CD8-positive, alpha-beta memory T cell (primary cell): ENCODE measurements around the gene BIK. TPM values are rescaled to one million over a fixed set of nuclear protein-coding genes. Genes with fewer than 3 reads are reported as not detected.
A peak's percentile ranks its signal among the peaks of the same experiment; 100 is the strongest.

Experiments
- CTCF ChIA-PET: fragments of 350-600 bp; sonication (Branson Sonifier 250); formaldehyde crosslinking; loops from one replicate; lab custom pipeline; 2021; ENCODE audit warnings: antibody characterized with exemption; lab: Charles Lee
- POLR2A ChIA-PET: fragments of 350-600 bp; sonication (Branson Sonifier 250); formaldehyde crosslinking; loops from one replicate; lab custom pipeline; 2021; ENCODE audit warnings: antibody characterized with exemption; lab: Charles Lee
- DNase-seq, 5 donors: peaks; one replicate each; pipeline versions ENCODE4 v3.0.0 to v3.0.0-alpha.2; 2020 to 2022; ENCODE audit warnings: mixed read lengths in 1 of 5
- H3K27ac ChIP-seq: one replicate; pipeline ENCODE4 v1.7.0; 2013; ENCODE audit warnings: low read depth, mild to moderate bottlenecking, low read length, moderate library complexity
- H3K27me3 ChIP-seq: 2 replicates; pipeline ENCODE4 v1.7.0; 2013; ENCODE audit warnings: low read length, mild to moderate bottlenecking; ENCODE audit not compliant: insufficient read depth, poor library complexity, severe bottlenecking
- H3K36me3 ChIP-seq: 2 replicates; pipeline ENCODE4 v1.7.0; 2013; ENCODE audit warnings: mild to moderate bottlenecking, low read length, moderate library complexity; ENCODE audit not compliant: insufficient read depth
- H3K4me1 ChIP-seq: 2 replicates; pipeline ENCODE4 v1.7.0; 2013; ENCODE audit warnings: mild to moderate bottlenecking, low read length, moderate library complexity; ENCODE audit not compliant: insufficient read depth
- H3K4me3 ChIP-seq: 2 replicates; pipeline ENCODE4 v1.7.0; 2013; ENCODE audit warnings: mild to moderate bottlenecking, low read length
- H3K9me3 ChIP-seq: 2 replicates; pipeline ENCODE4 v1.7.0; 2013; ENCODE audit warnings: mild to moderate bottlenecking, low read length
- H3K27ac Mint-ChIP-seq, 8 donors: one replicate each; pipeline ENCODE4 v1.8.0; 2020 to 2021; ENCODE audit warnings: mixed read lengths in 8 of 8, mild to moderate bottlenecking in 6 of 8, inconsistent platforms in 3 of 8, moderate library complexity in 3 of 8
- H3K27me3 Mint-ChIP-seq, 2 donors: one replicate each; pipeline ENCODE4 v1.8.0; 2020 to 2021; ENCODE audit warnings: mixed read lengths in 2 of 2, mild to moderate bottlenecking in 1 of 2, moderate library complexity in 1 of 2
- H3K36me3 Mint-ChIP-seq, 3 donors: one replicate each; pipeline ENCODE4 v1.8.0; 2020 to 2021; ENCODE audit warnings: mixed read lengths in 3 of 3, inconsistent platforms in 1 of 3, mild to moderate bottlenecking in 1 of 3
- H3K4me1 Mint-ChIP-seq, 3 donors: one replicate each; pipeline ENCODE4 v1.8.0; 2020 to 2021; ENCODE audit warnings: mixed read lengths in 3 of 3, inconsistent platforms in 1 of 3, mild to moderate bottlenecking in 1 of 3
- H3K4me3 Mint-ChIP-seq, 7 donors: one replicate each; pipeline ENCODE4 v1.8.0; 2020 to 2021; ENCODE audit warnings: mixed read lengths in 7 of 7, mild to moderate bottlenecking in 6 of 7, moderate library complexity in 4 of 7, inconsistent platforms in 2 of 7
- H3K9me3 Mint-ChIP-seq, 5 donors: one replicate each; pipeline ENCODE4 v1.8.0; 2020 to 2022; ENCODE audit warnings: mixed read lengths in 5 of 5, mild to moderate bottlenecking in 3 of 5, moderate library complexity in 2 of 5, inconsistent platforms in 1 of 5
- polyA plus RNA-seq: library from polyadenylated mRNA; unstranded; fragments of 300-500 nt; fragmentation: Illumina TruSeq; gene quantifications from one replicate; pipeline ENCODE4 v1.2.3, GENCODE V29; 2021
- total RNA-seq, 2 experiments: library from RNA; stranded (reverse); gene quantifications; one replicate each; pipeline ENCODE4 v1.2.3, GENCODE V29; 2021

The BIK gene, protein sequence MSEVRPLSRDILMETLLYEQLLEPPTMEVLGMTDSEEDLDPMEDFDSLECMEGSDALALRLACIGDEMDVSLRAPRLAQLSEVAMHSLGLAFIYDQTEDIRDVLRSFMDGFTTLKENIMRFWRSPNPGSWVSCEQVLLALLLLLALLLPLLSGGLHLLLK
- total RNA-seq (1 to 10 TPM; 4.0 to 4.1 TPM), polyA plus RNA-seq (7.2 TPM)

- Histone ChIP-seq H3K9me3 (no peaks in the 10 kb centered on the region), H3K4me3 (peak within 1 kb of the TSS; percentile 66), H3K36me3 (no peaks in the 10 kb centered on the region), H3K27me3 (no peaks in the 10 kb centered on the region), H3K4me1 (peaks cover 8% of the 10 kb centered on the region), H3K27ac (no peak within 1 kb of the TSS)
- Mint-ChIP-seq H3K36me3 (no peaks in the 10 kb centered on the region), H3K4me3 (peak within 1 kb of the TSS; percentile 79 to 90 (median 83)), H3K27ac (peak within 1 kb of the TSS; percentile 8 to 79 (median 58)), H3K4me1 (peaks cover 5 to 10% (median 9%) of the 10 kb centered on the region in 3 donors), H3K9me3 (no peaks in the 10 kb centered on the region), H3K27me3 (no peaks in the 10 kb centered on the region)
- POLR2A ChIA-PET = interaction anchor here (0.6 to 1.9 kb wide), 2 partner anchors 33 to 53 kb away, joined by 3 to 5 read pairs; partner anchors contain the start of gene MCAT
- peak; percentile 22 to 64 (median 34) for DNase-seq
- CTCF ChIA-PET = interaction anchor here (1.0 to 1.7 kb wide), 3 partner anchors 18 to 79 kb away, joined by 3 to 4 read pairs (median 3); no protein-coding TSS in a partner anchor
These were observed at the start of gene BIK for GRCh38 chr22:43110444-43110926. TSS of gene BIK (plus strand) at chr22:43110750. CDS start at chr22:43124023, 13,273 bp downstream.

DNA sequence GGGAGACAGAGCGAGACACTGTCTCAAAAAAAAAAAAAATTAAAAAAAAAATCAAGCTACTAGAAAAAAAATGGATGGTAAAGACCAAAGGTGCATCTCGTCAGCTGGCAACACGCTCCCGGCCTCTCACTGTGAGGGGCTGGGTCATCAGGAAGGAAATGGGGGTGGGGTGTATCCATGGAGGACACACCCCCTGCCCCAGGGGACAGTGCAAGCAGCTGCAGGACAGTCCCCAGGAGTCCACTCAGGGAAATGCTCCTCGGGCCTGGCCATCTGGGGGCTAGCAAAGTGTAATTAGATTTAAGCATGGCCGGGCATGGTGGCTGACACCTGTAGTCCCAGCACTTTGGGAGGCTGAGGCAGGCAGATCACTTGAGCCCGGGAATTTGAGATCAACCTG is 44.4 kb upstream of the BIK start:
- H3K27me3 ChIP-seq = no peaks in the 10 kb centered on the region
- Mint-ChIP-seq H3K4me3 (no peak overlapping the region), H3K27ac (no peak overlapping the region), H3K27me3 (peaks cover 0 to 2% of the 10 kb centered on the region in 2 donors), H3K9me3 (no peaks in the 10 kb centered on the region), H3K4me1 (no peaks in the 10 kb centered on the region), H3K36me3 (peaks cover 10 to 56% (median 26%) of the 10 kb centered on the region in 3 donors)
- no peak overlapping the region for H3K4me3 ChIP-seq
- H3K36me3 ChIP-seq = no peaks in the 10 kb centered on the region
- no peak for DNase-seq
- POLR2A ChIA-PET = no interaction called here
- CTCF ChIA-PET = no interaction called here
- H3K4me1 ChIP-seq = no peaks in the 10 kb centered on the region
- no peak overlapping the region for H3K27ac ChIP-seq
- no peaks in the 10 kb centered on the region for H3K9me3 ChIP-seq

GRCh38 chr22:43066844-43067385 is 43.6 kb upstream of the BIK start:
- peak overlapping the region in 1 of 8 donors; percentile 57 for H3K27ac Mint-ChIP-seq
- DNase-seq = no peak
- H3K27me3 Mint-ChIP-seq = peaks cover 0 to 2% of the 10 kb centered on the region in 2 donors
- no peaks in the 10 kb centered on the region for H3K27me3 ChIP-seq
- ChIA-PET CTCF (no interaction called here), POLR2A (no interaction called here)
- H3K4me3 Mint-ChIP-seq = no peak overlapping the region
- H3K4me3 ChIP-seq = no peak overlapping the region
- H3K36me3 Mint-ChIP-seq = peaks cover 6 to 53% (median 19%) of the 10 kb centered on the region in 3 donors
- no peaks in the 10 kb centered on the region for H3K4me1 ChIP-seq
- H3K9me3 Mint-ChIP-seq = no peaks in the 10 kb centered on the region
- no peaks in the 10 kb centered on the region for H3K4me1 Mint-ChIP-seq
- H3K36me3 ChIP-seq = no peaks in the 10 kb centered on the region
- no peak overlapping the region for H3K27ac ChIP-seq
- H3K9me3 ChIP-seq = no peaks in the 10 kb centered on the region

DNA sequence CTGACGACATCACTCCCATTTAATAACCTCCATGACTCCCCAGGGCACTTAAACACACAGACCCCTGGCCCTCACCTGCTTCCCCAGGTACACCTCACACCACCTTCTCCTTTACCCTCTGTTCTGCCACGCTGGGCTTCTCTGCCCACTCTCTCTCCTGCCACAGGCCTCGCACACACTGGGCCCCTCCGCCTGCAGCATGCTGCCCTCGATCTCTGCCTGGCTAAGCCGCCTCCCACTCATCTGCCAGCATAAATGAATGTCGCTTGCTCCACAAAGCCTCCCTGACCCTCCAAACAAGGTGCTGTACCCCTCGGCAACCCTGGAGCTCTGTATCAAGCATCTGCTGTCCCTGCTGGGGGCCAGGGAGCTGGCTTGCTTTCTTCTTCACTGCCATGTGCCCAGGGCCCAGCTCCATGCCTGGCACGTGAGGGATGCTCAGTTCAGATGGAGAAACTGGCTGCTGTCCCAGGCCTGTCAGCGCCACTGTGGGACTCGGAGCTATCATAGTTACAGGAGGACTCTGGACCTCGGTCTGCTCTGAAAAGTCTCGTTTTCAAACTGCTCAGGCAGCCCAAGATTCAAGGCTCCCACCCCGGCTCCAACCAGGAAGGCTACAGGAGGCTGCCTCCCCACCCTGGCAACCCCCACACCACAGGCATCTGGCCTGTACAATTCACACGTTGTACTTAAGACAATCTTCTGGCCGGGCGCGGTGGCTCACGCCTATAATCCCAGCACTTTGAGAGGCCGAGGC is 33.3 kb upstream of the BIK start:
- ChIA-PET POLR2A (interaction anchor here (0.6 kb wide), 1 partner anchor 19 kb away, joined by 3 read pairs; no protein-coding TSS in a partner anchor), CTCF (no interaction called here)
- Histone ChIP-seq H3K27me3 (no peaks in the 10 kb centered on the region), H3K4me3 (no peak overlapping the region), H3K9me3 (no peaks in the 10 kb centered on the region), H3K27ac (no peak overlapping the region), H3K4me1 (no peaks in the 10 kb centered on the region), H3K36me3 (no peaks in the 10 kb centered on the region)
- Mint-ChIP-seq H3K4me1 (peaks cover 3 to 5% (median 4%) of the 10 kb centered on the region in 3 donors), H3K27ac (no peak overlapping the region), H3K4me3 (no peak overlapping the region), H3K36me3 (peaks cover 0 to 9% (median 6%) of the 10 kb centered on the region in 3 donors), H3K9me3 (peaks cover 0 to 2% (median 0%) of the 10 kb centered on the region in 5 donors), H3K27me3 (no peaks in the 10 kb centered on the region)
- no peak for DNase-seq

DNA sequence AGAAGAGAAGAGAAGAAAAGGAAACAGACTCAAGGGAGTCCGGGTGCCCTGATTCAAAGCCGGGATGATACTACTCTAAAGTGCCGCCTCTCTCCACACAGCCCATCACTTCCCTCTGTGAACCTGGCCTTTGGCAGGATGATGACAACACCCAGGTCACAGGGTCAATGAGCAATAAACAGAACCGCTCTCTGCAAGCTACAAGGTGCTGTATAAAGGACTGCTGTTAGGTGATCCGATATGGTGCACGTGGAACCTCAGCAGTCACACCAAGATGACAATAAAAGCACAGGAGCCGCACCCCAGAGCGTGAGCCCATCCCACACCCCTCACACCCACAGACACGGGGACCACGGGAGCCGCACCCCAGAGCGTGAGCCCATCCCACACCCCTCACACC is 32.0 kb upstream of the BIK start:
- H3K36me3 Mint-ChIP-seq = peaks cover 0 to 7% (median 6%) of the 10 kb centered on the region in 3 donors
- H3K27me3 Mint-ChIP-seq = no peaks in the 10 kb centered on the region
- H3K27ac Mint-ChIP-seq = peak overlapping the region in 5 of 8 donors; percentile 23 to 73 (median 41)
- Histone ChIP-seq H3K4me3 (no peak overlapping the region), H3K4me1 (no peaks in the 10 kb centered on the region), H3K27me3 (no peaks in the 10 kb centered on the region), H3K9me3 (no peaks in the 10 kb centered on the region), H3K27ac (no peak overlapping the region), H3K36me3 (no peaks in the 10 kb centered on the region)
- ChIA-PET POLR2A (no interaction called here), CTCF (interaction anchor here (1.1 kb wide), 1 partner anchor 460 kb away, joined by 3 read pairs; no protein-coding TSS in a partner anchor)
- H3K4me1 Mint-ChIP-seq = peaks cover 3 to 5% (median 4%) of the 10 kb centered on the region in 3 donors
- no peak overlapping the region for H3K4me3 Mint-ChIP-seq
- H3K9me3 Mint-ChIP-seq = peaks cover 0 to 2% (median 0%) of the 10 kb centered on the region in 5 donors
- DNase-seq = no peak

DNA sequence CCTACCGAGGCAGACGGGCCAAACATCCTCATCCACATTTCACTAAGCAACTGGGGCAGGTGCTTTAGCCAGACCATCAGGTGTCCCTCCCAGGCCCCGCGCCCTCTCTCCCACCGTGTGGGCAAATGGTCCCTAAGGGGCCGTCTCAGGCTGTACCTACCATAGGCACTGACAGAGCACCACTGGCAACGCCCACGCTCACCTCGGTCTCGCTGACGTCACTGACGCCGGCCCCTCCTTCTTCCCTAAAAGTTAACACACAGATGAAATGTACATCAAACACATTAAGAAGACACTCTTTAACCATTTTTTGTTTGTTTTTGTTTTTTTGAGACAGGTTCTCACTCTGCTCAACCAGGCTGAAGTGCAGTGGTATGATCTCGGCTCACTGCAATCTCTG is 30.8 kb upstream of the BIK start:
- H3K4me1 Mint-ChIP-seq = peaks cover 3 to 5% (median 4%) of the 10 kb centered on the region in 3 donors
- H3K27me3 Mint-ChIP-seq = no peaks in the 10 kb centered on the region
- no peak overlapping the region for H3K4me3 Mint-ChIP-seq
- Histone ChIP-seq H3K27me3 (no peaks in the 10 kb centered on the region), H3K4me3 (no peak overlapping the region), H3K4me1 (no peaks in the 10 kb centered on the region), H3K36me3 (no peaks in the 10 kb centered on the region), H3K9me3 (no peaks in the 10 kb centered on the region), H3K27ac (no peak overlapping the region)
- H3K9me3 Mint-ChIP-seq = peaks cover 0 to 2% (median 0%) of the 10 kb centered on the region in 5 donors
- CTCF ChIA-PET = interaction anchor here (0.6 to 1.1 kb wide), 2 partner anchors 415 to 461 kb away, joined by 3 read pairs; no protein-coding TSS in a partner anchor
- POLR2A ChIA-PET = no interaction called here
- H3K27ac Mint-ChIP-seq = peak overlapping the region in 3 of 8 donors; percentile 29 to 60 (median 55)
- DNase-seq = no peak
- H3K36me3 Mint-ChIP-seq = peaks cover 0 to 7% (median 6%) of the 10 kb centered on the region in 3 donors

GRCh38 chr22:43080616-43081015 is 29.9 kb upstream of the BIK start:
- H3K27ac ChIP-seq = no peak overlapping the region
- H3K4me3 ChIP-seq = no peak overlapping the region
- ChIA-PET CTCF (no interaction called here), POLR2A (no interaction called here)
- Mint-ChIP-seq H3K27ac (peak overlapping the region in 2 of 8 donors; percentile 70 to 77), H3K4me3 (no peak overlapping the region), H3K36me3 (peaks cover 0 to 3% (median 2%) of the 10 kb centered on the region in 3 donors), H3K4me1 (peaks cover 7 to 10% (median 9%) of the 10 kb centered on the region in 3 donors), H3K27me3 (no peaks in the 10 kb centered on the region), H3K9me3 (peaks cover 0 to 2% (median 0%) of the 10 kb centered on the region in 5 donors)
- H3K9me3 ChIP-seq = no peaks in the 10 kb centered on the region
- no peaks in the 10 kb centered on the region for H3K4me1 ChIP-seq
- H3K36me3 ChIP-seq = no peaks in the 10 kb centered on the region
- H3K27me3 ChIP-seq = no peaks in the 10 kb centered on the region
- DNase-seq = no peak
